ENCODE results near the gene PGGHG. TPM values are rescaled to one million over a fixed set of nuclear protein-coding genes. Genes with fewer than 3 reads are reported as not detected.
A peak's percentile ranks its signal among the peaks of the same experiment; 100 is the strongest.

PGGHG gene
- total RNA-seq, result 10 to 100 TPM; 10.6 to 12.9 TPM

DNA sequence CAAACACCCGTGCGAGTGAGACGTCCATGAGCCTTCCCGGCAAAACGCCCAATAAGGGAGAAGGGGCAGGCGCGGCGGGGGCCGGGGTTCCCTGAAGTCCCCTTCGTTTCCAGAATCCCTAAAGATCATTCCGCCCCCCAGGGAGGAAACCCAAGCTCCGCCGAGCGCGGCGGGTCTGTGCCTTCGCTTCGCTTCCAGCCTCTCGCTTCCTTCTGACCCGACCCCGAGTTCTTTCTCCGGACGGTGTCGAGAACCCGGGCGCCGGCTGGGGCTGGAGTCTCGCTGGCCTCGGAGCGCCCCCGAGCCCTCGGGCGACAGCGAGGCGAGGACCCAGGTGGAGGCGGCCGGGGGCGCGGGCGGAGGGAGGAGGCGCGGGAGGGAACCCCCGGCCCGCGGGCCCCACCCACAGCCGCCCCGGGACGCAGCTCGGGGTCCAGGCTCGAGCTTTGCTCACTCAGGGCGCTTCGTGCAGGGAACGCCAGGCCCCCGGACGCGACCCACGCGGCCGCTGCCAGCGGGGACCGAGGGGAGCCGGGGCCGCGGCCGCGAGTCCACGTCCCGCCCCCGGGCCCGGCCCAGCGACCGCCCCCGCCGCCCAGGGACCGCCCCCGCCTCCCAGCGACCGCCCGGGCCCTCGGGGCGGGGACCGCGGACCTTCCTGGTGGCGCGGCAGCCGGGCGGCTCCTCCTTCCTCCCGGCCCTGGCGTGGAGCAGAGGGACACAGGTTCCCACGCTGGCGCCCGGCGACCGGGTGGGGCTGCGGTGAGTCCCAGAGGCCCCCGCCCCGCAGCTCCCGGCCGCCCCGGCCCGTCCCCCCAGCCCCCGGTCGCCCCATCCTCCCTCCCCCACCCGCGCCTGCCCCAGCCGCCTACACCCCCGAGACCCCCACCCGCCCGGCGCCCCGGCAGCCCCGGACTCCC, at the start of gene PGGHG:
TSS of gene PGGHG (plus strand) at position 649 of the 920 bp plus-strand sequence. CDS start 691 bp downstream, outside the sequence.
- Histone ChIP-seq H3K36me3 (no peaks in the 10 kb centered on the region), H3K9ac (ENCODE audit: low read depth in 2 of 2, low read length in 2 of 2) (peak within 1 kb of the TSS; percentile 76 to 77)
- intact Hi-C loops (cut with DNase I), result no loop called here

DNA sequence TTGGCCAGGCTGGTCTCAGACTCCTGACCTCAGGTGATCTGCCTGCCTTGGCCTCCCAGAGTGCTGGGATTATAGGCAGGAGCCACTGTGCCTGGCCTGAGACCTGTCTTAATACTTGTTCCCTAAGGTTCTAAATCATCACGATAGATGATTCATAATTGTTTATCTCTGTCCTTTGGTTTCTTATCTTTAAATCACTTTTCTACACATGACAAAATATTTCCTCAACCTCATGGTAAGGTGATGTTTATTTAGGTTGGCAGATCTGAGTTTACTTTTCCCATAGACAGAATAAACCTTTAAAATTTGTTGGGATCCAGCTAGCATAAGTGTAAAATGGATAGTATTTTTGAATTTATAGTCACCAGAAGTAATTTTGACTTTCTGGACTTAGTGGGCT, 48.6 kb upstream of the PGGHG start:
- H3K27me3 ChIP-seq, result no peaks in the 10 kb centered on the region
- no peaks in the 10 kb centered on the region for H3K36me3 ChIP-seq
- intact Hi-C loops (cut with DNase I), result no loop called here
- peaks cover 7% of the 10 kb centered on the region for H3K4me1 ChIP-seq
- H3K9me3 ChIP-seq, result no peaks in the 10 kb centered on the region
- no peak overlapping the region for H3K27ac ChIP-seq
- H3K4me3 ChIP-seq, result no peak overlapping the region
- no peak overlapping the region for H3K9ac ChIP-seq (ENCODE audit: low read depth in 2 of 2, low read length in 2 of 2)
- TF ChIP-seq, protein P1, sequence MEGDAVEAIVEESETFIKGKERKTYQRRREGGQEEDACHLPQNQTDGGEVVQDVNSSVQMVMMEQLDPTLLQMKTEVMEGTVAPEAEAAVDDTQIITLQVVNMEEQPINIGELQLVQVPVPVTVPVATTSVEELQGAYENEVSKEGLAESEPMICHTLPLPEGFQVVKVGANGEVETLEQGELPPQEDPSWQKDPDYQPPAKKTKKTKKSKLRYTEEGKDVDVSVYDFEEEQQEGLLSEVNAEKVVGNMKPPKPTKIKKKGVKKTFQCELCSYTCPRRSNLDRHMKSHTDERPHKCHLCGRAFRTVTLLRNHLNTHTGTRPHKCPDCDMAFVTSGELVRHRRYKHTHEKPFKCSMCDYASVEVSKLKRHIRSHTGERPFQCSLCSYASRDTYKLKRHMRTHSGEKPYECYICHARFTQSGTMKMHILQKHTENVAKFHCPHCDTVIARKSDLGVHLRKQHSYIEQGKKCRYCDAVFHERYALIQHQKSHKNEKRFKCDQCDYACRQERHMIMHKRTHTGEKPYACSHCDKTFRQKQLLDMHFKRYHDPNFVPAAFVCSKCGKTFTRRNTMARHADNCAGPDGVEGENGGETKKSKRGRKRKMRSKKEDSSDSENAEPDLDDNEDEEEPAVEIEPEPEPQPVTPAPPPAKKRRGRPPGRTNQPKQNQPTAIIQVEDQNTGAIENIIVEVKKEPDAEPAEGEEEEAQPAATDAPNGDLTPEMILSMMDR (IDR thresholded peaks at IDR 0.05), result no peak
- DNase-seq, result no peak

More for the DNA sequence above, at the start of gene PGGHG:
- H3K9me3 ChIP-seq, result no peaks in the 10 kb centered on the region
- TF ChIP-seq, protein P1 (IDR thresholded peaks at IDR 0.05), result no peak
- peak; percentile 84 for DNase-seq
- H3K4me3 ChIP-seq, result peak within 1 kb of the TSS; percentile 73
- no peaks in the 10 kb centered on the region for H3K4me1 ChIP-seq
- peaks cover 6% of the 10 kb centered on the region for H3K27me3 ChIP-seq
- H3K27ac ChIP-seq, result peak within 1 kb of the TSS; percentile 44

DNA sequence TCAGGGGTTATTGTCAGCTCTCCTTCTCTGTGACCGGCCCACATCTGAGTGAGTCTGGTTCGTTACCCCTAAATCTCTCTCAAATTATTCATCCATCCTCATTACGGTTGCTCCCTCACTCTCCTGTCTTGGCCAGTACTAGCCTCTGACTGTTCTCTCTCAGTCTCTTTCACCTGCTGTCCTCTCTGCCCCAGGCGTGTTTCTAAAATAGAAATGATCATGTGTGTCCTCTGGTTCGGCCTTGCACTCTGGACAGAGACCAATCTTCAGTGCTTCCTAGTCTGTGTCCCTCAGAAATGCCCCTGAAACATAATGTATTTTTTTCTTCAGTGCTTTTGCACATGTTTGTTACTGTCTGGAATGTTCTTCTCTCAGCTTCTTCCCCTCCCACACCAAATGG, 47.3 kb upstream of the PGGHG start:
- Histone ChIP-seq H3K27ac (no peak overlapping the region), H3K9me3 (no peaks in the 10 kb centered on the region), H3K4me3 (no peak overlapping the region), H3K27me3 (no peaks in the 10 kb centered on the region), H3K36me3 (no peaks in the 10 kb centered on the region), H3K4me1 (peaks cover 7% of the 10 kb centered on the region), H3K9ac (ENCODE audit: low read depth in 2 of 2, low read length in 2 of 2) (no peak overlapping the region)
- intact Hi-C loops (cut with DNase I), result no loop called here
- no peak for DNase-seq
- TF ChIP-seq, protein P1 (IDR thresholded peaks at IDR 0.05), result no peak

DNA sequence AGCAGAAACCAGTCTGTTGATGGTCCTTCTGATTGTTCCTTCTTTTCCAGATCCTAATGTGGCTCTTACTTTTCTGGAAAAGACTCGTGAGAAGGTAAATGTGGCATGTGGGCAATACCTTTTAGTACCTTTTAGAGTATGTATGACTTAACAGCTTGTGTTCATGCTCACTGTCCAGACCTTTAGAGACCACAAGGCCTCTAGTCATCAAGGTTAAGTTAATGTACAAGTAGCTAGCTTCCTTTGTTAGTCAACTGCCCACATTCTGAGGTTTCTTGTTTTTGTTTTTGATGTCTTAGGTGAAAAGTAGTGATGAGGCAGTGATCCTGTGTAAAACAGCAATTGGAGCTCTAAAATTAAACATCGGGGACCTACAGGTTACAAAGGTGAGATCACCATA, 44.5 kb upstream of the PGGHG start:
- TF ChIP-seq, protein P1 (IDR thresholded peaks at IDR 0.05), result no peak
- peaks cover 8% of the 10 kb centered on the region for H3K36me3 ChIP-seq
- no peaks in the 10 kb centered on the region for H3K9me3 ChIP-seq
- no peaks in the 10 kb centered on the region for H3K4me1 ChIP-seq
- H3K9ac ChIP-seq (ENCODE audit: low read depth in 2 of 2, low read length in 2 of 2), result no peak overlapping the region
- H3K4me3 ChIP-seq, result no peak overlapping the region
- intact Hi-C loops (cut with DNase I), result no loop called here
- H3K27me3 ChIP-seq, result no peaks in the 10 kb centered on the region
- H3K27ac ChIP-seq, result no peak overlapping the region
- no peak for DNase-seq

DNA sequence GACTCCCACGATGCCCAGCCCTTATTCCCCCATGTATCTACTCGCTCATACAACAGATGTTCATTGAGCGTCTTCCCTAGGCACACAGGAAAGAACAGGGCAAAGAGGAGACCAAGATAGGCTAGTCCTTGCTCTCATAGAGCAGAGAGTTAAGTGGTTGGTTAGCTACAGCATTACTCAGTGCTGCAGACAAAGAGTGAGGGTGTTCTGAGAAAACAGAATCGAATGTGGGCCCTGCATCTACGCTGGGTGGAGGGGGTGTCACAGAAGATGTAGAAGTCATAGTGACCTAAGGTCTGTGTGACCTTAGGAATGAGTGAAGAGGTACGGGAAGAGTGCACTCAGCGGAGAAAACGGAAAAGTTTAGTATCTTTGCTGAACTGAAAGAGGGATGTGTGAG, 39.9 kb upstream of the PGGHG start:
- Histone ChIP-seq H3K36me3 (peaks cover 8% of the 10 kb centered on the region), H3K4me3 (no peak overlapping the region), H3K27ac (no peak overlapping the region), H3K27me3 (no peaks in the 10 kb centered on the region), H3K4me1 (no peaks in the 10 kb centered on the region), H3K9me3 (no peaks in the 10 kb centered on the region), H3K9ac (ENCODE audit: low read depth in 2 of 2, low read length in 2 of 2) (no peak overlapping the region)
- TF ChIP-seq, protein P1 (IDR thresholded peaks at IDR 0.05), result no peak
- no peak for DNase-seq
- intact Hi-C loops (cut with DNase I), result no loop called here
